Stimulated activated CD8-positive, alpha-beta memory T cell treated with anti-CD3 and anti-CD28 coated beads, Interleukin-15, amount 100 ng/mL, for 48 hours (primary cell): Measurements from ENCODE around the gene APOC4.

Experiments used
- DNase-seq, 2 donors: peaks; one replicate each; pipeline ENCODE4 v3.0.0-alpha.2; 2020; ENCODE audit warnings: low read depth in 2 of 2

The APOC4 gene

DNA sequence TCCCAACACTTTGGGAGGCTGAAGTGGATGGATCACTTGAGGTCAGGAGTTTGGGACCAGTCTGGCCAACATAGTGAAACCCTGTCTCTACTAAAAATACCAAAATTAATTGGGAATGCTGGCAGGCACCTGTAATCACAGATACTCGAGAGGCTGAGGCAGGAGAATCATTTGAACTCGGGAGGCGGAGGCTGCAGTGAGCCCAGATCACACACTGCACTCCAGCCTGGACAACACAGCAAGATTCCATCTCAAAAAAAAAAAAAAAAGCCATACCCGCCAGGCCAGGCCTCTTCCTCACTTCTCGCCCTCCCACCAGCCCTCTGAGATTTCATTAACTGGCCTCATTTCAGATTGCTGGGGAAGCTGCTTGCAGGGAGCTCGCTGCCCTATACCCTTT, 51.5 kb downstream of the APOC4 start:
- no peak for DNase-seq

DNA sequence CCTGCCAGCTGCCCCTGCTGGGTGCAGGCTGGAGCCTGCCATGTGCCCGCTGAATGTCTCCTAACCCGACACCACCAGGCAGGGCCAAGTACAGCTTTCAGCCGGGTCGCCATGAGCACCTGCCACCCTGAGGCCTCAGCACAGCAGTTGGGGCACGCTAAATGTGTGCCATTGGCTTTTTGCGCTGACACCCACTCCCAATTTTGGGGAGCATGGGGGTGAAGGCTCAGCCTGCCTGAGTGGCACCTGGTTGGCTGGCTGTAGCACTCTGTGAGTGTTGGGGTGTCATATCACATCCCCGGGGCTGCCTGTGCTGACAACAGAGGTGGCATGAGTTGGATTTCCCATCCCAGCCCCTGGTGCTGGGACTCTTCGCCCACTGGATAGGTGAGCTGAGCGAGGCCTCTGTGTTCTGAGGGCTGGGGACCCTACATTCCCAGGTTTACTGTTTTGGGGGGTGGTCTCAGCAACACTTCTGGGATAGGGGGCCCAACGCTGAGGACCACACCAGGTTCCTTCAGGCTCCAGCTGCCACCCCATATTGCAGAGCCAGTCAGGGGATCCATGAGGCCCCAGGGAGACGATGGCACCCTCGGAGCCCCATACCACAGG, 52.0 kb downstream of the APOC4 start:
- DNase-seq, result no peak
